SK-N-SH treated with all-trans-retinoic acid at 6 μM for 48 hours (cell line): ENCODE measurements around the gene FAM228A.

Experiments
- ATAC-seq: fragments of 200-7000 bp; cut with Tn5 transposase; 3 replicates; pipeline ENCODE4 v1.9.1; 2020; ENCODE audit warnings: mild to moderate bottlenecking, moderate library complexity
- ARNTL ChIP-seq: fragments of 450-650 bp; formaldehyde crosslinking; IDR thresholded peaks from 2 replicates; pipeline ENCODE4 v1.5.0; 2020; ENCODE audit warnings: low read depth, mild to moderate bottlenecking, moderate library complexity, borderline replicate concordance
- BACH2 ChIP-seq: fragments of 250-450 bp; sonication (Bioruptor Pico); IDR thresholded peaks from 2 replicates; pipeline ENCODE4 v1.9.0; 2021; ENCODE audit warnings: mild to moderate bottlenecking, borderline replicate concordance
- CSDC2 ChIP-seq: fragments of 250-450 bp; sonication (Bioruptor Pico); IDR thresholded peaks from 2 replicates; pipeline ENCODE4 v1.5.0; 2020; ENCODE audit warnings: mild to moderate bottlenecking, moderate library complexity
- ESRRG ChIP-seq: fragments of 250-450 bp; sonication (Bioruptor Pico); IDR thresholded peaks from 2 replicates; pipeline ENCODE4 v1.6.1; 2021; ENCODE audit warnings: mild to moderate bottlenecking
- GLIS3 ChIP-seq: fragments of 250-450 bp; sonication (Bioruptor Pico); IDR thresholded peaks from 2 replicates; pipeline ENCODE4 v1.5.0; 2020; ENCODE audit warnings: mild to moderate bottlenecking, moderate library complexity
- OSR1 ChIP-seq: fragments of 250-450 bp; sonication (Bioruptor Pico); IDR thresholded peaks from 2 replicates; pipeline ENCODE4 v1.8.0; 2022; ENCODE audit warnings: moderate library complexity, mild to moderate bottlenecking, inconsistent platforms
- PPARA ChIP-seq: fragments of 250-450 bp; sonication (Bioruptor Pico); IDR thresholded peaks from 2 replicates; pipeline ENCODE4 v1.5.0; 2020; ENCODE audit warnings: mild to moderate bottlenecking, borderline replicate concordance
- RARB ChIP-seq: fragments of 250-450 bp; sonication (Bioruptor Pico); IDR thresholded peaks from 2 replicates; pipeline ENCODE4 v1.8.0; 2021; ENCODE audit warnings: mild to moderate bottlenecking, moderate library complexity
- SNAI2 ChIP-seq: fragments of 250-450 bp; sonication (Bioruptor Pico); IDR thresholded peaks from 2 replicates; pipeline ENCODE4 v1.5.0; 2020; ENCODE audit warnings: mild to moderate bottlenecking, moderate library complexity
- TCF4 ChIP-seq: fragments of 250-450 bp; sonication (Bioruptor Pico); IDR thresholded peaks from 2 replicates; pipeline ENCODE4 v1.8.0; 2021; ENCODE audit warnings: mild to moderate bottlenecking, moderate library complexity, borderline replicate concordance
- ZC3H10 ChIP-seq: fragments of 250-450 bp; sonication (Bioruptor Pico); IDR thresholded peaks from 2 replicates; pipeline ENCODE4 v1.5.1; 2021; ENCODE audit warnings: mild to moderate bottlenecking, moderate library complexity
- ZFP3 ChIP-seq: fragments of 250-450 bp; sonication (Bioruptor Pico); IDR thresholded peaks from 2 replicates; pipeline ENCODE4 v1.5.0; 2020; ENCODE audit warnings: mild to moderate bottlenecking, moderate library complexity
- ZFP30 ChIP-seq: fragments of 450-650 bp; formaldehyde crosslinking; IDR thresholded peaks from 2 replicates; pipeline ENCODE4 v1.5.0; 2022; ENCODE audit warnings: mild to moderate bottlenecking, moderate library complexity
- ZNF565 ChIP-seq: fragments of 450-650 bp; formaldehyde crosslinking; conservative IDR thresholded peaks from 2 replicates; pipeline ENCODE4 v1.5.0; 2020; ENCODE audit warnings: low read depth, mild to moderate bottlenecking, moderate library complexity
- ZNF70 ChIP-seq: fragments of 450-650 bp; formaldehyde crosslinking; IDR thresholded peaks from 2 replicates; pipeline ENCODE4 v1.5.0; 2020; ENCODE audit warnings: mild to moderate bottlenecking, moderate library complexity
- ZNF8 ChIP-seq: fragments of 450-650 bp; formaldehyde crosslinking; IDR thresholded peaks from 2 replicates; pipeline ENCODE4 v1.5.0; 2020; ENCODE audit warnings: mild to moderate bottlenecking, moderate library complexity
- TF ChIP-seq, protein P1 (sequence below): fragments of 250-450 bp; sonication (Bioruptor Pico); IDR thresholded peaks from 2 replicates; pipeline ENCODE4 v1.8.0; 2020; ENCODE audit warnings: mild to moderate bottlenecking, moderate library complexity, borderline replicate concordance
- TF ChIP-seq, protein P2 (sequence below): fragments of 250-450 bp; sonication (Bioruptor Pico); IDR thresholded peaks from 2 replicates; pipeline ENCODE4 v1.5.0; 2020; ENCODE audit warnings: mild to moderate bottlenecking, moderate library complexity
- TF ChIP-seq, protein P3 (sequence below): fragments of 250-450 bp; sonication (Bioruptor Pico); IDR thresholded peaks from 2 replicates; pipeline ENCODE4 v1.8.0; 2021; ENCODE audit warnings: low read depth, mild to moderate bottlenecking, moderate library complexity, borderline replicate concordance
- TF ChIP-seq, protein P4 (sequence below): fragments of 250-450 bp; sonication (Bioruptor Pico); IDR thresholded peaks from 2 replicates; pipeline ENCODE4 v1.5.1; 2021; ENCODE audit warnings: mild to moderate bottlenecking, moderate library complexity

FAM228A gene

DNA sequence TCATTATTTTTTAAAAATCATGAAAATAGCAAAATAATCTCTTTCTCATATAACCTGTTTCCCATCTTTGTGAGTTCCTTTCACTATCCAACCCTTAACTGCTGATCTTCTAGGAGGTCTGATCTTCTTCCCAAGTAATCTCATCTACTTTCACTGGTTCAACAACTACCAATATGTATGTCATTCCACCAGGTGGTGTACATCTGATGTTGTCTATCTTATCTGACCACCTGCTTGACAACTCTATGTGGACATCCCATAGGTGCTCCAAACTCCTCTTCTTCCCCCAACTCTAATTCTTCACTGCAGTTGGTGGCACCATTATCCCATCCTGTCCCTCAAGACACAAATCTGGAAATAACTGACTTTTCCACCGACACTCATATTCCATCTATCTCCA is 62.5 kb downstream of the FAM228A start (continued):
- TF ChIP-seq, protein P1, sequence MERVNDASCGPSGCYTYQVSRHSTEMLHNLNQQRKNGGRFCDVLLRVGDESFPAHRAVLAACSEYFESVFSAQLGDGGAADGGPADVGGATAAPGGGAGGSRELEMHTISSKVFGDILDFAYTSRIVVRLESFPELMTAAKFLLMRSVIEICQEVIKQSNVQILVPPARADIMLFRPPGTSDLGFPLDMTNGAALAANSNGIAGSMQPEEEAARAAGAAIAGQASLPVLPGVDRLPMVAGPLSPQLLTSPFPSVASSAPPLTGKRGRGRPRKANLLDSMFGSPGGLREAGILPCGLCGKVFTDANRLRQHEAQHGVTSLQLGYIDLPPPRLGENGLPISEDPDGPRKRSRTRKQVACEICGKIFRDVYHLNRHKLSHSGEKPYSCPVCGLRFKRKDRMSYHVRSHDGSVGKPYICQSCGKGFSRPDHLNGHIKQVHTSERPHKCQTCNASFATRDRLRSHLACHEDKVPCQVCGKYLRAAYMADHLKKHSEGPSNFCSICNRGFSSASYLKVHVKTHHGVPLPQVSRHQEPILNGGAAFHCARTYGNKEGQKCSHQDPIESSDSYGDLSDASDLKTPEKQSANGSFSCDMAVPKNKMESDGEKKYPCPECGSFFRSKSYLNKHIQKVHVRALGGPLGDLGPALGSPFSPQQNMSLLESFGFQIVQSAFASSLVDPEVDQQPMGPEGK (CRISPR knock-in tag) = no peak
- TF ChIP-seq ZFP30 (CRISPR knock-in tag) (no peak), RARB (CRISPR knock-in tag) (no peak)

DNA sequence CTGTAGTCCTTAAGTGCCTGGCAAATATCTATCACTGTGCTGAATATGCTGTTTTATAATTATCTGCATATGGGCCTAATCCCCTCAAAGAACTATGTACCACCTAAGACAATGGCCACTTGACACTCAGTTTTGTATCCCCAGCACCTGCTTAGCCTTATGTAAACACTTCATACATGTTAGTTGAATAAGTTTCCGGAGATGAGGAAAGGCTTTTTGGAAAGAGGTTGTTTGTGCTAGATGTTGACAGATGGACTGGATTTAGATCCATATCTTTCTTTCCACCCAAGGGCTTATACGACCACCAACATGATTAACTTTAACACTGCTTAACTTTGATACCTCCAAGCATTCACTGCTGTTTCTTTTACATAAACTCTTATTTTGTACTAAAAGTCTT is 63.3 kb downstream of the FAM228A start:
- TF ChIP-seq, protein P2, sequence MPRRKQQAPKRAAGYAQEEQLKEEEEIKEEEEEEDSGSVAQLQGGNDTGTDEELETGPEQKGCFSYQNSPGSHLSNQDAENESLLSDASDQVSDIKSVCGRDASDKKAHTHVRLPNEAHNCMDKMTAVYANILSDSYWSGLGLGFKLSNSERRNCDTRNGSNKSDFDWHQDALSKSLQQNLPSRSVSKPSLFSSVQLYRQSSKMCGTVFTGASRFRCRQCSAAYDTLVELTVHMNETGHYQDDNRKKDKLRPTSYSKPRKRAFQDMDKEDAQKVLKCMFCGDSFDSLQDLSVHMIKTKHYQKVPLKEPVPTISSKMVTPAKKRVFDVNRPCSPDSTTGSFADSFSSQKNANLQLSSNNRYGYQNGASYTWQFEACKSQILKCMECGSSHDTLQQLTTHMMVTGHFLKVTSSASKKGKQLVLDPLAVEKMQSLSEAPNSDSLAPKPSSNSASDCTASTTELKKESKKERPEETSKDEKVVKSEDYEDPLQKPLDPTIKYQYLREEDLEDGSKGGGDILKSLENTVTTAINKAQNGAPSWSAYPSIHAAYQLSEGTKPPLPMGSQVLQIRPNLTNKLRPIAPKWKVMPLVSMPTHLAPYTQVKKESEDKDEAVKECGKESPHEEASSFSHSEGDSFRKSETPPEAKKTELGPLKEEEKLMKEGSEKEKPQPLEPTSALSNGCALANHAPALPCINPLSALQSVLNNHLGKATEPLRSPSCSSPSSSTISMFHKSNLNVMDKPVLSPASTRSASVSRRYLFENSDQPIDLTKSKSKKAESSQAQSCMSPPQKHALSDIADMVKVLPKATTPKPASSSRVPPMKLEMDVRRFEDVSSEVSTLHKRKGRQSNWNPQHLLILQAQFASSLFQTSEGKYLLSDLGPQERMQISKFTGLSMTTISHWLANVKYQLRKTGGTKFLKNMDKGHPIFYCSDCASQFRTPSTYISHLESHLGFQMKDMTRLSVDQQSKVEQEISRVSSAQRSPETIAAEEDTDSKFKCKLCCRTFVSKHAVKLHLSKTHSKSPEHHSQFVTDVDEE = no peak
- TF ChIP-seq, protein P3, sequence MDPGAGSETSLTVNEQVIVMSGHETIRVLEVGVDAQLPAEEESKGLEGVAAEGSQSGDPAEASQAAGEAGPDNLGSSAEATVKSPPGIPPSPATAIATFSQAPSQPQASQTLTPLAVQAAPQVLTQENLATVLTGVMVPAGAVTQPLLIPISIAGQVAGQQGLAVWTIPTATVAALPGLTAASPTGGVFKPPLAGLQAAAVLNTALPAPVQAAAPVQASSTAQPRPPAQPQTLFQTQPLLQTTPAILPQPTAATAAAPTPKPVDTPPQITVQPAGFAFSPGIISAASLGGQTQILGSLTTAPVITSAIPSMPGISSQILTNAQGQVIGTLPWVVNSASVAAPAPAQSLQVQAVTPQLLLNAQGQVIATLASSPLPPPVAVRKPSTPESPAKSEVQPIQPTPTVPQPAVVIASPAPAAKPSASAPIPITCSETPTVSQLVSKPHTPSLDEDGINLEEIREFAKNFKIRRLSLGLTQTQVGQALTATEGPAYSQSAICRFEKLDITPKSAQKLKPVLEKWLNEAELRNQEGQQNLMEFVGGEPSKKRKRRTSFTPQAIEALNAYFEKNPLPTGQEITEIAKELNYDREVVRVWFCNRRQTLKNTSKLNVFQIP = no peak
- TF ChIP-seq TCF4 (CRISPR knock-in tag) (no peak), RARB (CRISPR knock-in tag) (no peak), ZNF565 (CRISPR knock-in tag) (no peak)
- no peak for ATAC-seq

DNA sequence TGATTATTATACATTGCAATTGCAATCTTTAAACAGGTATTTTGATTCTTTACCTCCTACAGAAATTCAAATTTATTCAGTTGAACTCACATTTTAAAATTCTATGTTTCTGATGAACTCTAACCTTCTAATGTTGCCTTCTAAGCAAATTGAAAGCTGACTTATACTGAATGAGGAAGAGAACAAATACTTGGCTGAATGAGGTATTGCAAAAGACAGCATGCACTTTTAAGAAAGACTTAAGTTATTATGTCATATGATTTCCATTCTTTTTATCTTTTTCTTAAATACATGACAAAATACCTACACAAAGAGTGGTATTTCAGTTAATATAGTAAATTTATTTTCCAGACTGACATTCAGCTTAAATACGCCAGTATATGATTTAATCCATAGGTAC is 64.7 kb downstream of the FAM228A start:
- TF ChIP-seq PPARA (CRISPR knock-in tag) = no peak
- no peak for TF ChIP-seq ZNF8
- no peak for TF ChIP-seq ZFP30 (CRISPR knock-in tag)
- no peak for TF ChIP-seq ESRRG (CRISPR knock-in tag)
- TF ChIP-seq CSDC2 = no peak
- TF ChIP-seq ZC3H10 (CRISPR knock-in tag) = no peak
- no peak for TF ChIP-seq BACH2 (CRISPR knock-in tag)
- TF ChIP-seq GLIS3 = no peak
- no peak for TF ChIP-seq ZFP3
- TF ChIP-seq ZNF70 (CRISPR knock-in tag) = no peak
- TF ChIP-seq, protein P4, sequence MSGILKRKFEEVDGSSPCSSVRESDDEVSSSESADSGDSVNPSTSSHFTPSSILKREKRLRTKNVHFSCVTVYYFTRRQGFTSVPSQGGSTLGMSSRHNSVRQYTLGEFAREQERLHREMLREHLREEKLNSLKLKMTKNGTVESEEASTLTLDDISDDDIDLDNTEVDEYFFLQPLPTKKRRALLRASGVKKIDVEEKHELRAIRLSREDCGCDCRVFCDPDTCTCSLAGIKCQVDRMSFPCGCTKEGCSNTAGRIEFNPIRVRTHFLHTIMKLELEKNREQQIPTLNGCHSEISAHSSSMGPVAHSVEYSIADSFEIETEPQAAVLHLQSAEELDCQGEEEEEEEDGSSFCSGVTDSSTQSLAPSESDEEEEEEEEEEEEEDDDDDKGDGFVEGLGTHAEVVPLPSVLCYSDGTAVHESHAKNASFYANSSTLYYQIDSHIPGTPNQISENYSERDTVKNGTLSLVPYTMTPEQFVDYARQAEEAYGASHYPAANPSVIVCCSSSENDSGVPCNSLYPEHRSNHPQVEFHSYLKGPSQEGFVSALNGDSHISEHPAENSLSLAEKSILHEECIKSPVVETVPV (CRISPR knock-in tag) = no peak
- TF ChIP-seq ARNTL (CRISPR knock-in tag) = no peak
- TF ChIP-seq OSR1 (CRISPR knock-in tag) = no peak
- TF ChIP-seq SNAI2 = no peak
- TF ChIP-seq ZNF565 (CRISPR knock-in tag) = no peak
- no peak for ATAC-seq
